ENCODE measurements around the gene KLHL12.

Gene KLHL12

DNA sequence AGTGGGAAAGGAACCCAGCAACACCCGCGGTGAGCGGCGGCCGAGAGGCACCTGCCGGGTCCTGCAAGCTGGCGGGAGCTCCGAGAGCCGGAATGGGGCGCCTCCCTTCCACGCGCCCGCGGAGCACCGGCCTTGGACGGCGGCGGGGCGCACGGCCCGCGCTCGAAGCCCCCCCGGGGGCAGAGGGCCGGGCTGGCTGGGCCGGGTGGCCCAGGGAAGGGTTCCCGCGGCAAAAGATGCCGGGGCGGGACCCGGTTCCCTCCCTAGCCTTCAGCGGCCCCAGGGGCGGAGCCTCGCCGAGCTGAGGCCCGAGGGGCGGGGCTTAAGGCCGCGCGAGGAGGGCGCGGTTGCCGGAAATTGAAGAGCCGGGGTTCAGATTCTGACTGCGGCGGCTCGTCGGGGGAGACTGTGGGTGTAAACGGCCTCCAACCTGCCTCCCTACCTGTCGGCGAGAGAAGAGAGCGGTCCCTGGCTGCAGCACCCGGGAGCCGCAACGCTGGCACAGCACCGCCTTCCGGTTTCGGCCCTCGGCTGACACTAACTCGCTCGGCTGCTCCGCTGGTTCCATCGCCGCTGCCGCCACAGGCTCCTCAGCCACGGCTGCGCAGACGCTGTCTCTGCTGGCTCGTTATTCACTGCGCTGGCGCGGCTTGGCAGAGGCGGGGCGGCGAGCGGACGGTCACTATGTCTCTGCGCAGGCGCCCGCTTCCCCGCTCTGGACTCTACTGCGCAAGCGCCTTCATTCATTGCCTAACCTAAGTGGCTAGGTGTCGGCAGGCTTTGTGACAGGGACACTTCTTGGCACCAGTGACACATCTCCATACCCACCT is 38.3 kb downstream of the KLHL12 start, which contains the start of gene RABIF:
RABIF (minus strand) TSS at position 619 of the 830 bp plus-strand sequence; CDS start at position 568, 51 bp downstream.
- ChIA-PET POLR2A (interaction anchor here (1.0 to 1.5 kb wide), 8 partner anchors 10 to 137 kb away, joined by 4 to 7 read pairs (median 6); partner anchors contain the start of genes KLHL12, PPFIA4 and TMEM183A), CTCF (no interaction called here)
- DNase-seq (ENCODE audit: extremely low spot score), result peak; percentile 100
- TF ChIP-seq SUZ12 (IDR thresholded peaks at IDR 0.05) (no peak), LEF1 (IDR thresholded peaks at IDR 0.05; ENCODE audit: borderline replicate concordance) (0 out of 2 replicates have a peak, but pooled peaks have one; percentile 36), HDGF (IDR thresholded peaks at IDR 0.05; ENCODE audit: borderline replicate concordance) (peak; percentile 74; the same call in 1 of the 2 replicates), ELF4 (IDR thresholded peaks at IDR 0.05) (peak; percentile 79), FOXM1 (IDR thresholded peaks at IDR 0.05; ENCODE audit: borderline replicate concordance) (peak; percentile 34; the same call in 1 of the 2 replicates), L3MBTL2 (conservative IDR thresholded peaks at IDR 0.05) (no peak)
- TF ChIP-seq, protein P1, sequence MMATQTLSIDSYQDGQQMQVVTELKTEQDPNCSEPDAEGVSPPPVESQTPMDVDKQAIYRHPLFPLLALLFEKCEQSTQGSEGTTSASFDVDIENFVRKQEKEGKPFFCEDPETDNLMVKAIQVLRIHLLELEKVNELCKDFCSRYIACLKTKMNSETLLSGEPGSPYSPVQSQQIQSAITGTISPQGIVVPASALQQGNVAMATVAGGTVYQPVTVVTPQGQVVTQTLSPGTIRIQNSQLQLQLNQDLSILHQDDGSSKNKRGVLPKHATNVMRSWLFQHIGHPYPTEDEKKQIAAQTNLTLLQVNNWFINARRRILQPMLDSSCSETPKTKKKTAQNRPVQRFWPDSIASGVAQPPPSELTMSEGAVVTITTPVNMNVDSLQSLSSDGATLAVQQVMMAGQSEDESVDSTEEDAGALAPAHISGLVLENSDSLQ (IDR thresholded peaks at IDR 0.05), result peak; percentile 45

DNA sequence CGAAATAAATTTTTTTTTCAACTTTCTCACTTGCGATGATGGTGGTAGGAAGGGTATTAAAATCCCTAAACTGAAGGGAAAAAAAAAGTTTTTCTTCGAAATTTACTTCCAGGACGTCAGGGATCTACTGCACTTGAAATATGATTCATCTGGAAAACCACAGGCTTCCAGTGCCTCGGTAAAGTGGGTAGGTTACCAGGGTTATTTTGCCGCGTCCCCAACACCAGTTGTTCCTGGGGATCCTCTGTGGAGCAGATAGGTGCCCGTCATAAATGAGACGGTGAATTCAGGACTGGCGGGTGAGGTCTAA is 38.9 kb downstream of the KLHL12 start:
- CTCF ChIA-PET, result no interaction called here
- TF ChIP-seq ARNT (IDR thresholded peaks at IDR 0.05) (no peak), ELF4 (IDR thresholded peaks at IDR 0.05) (no peak), BHLHE40 (IDR thresholded peaks at IDR 0.05; ENCODE audit: borderline replicate concordance) (no peak), SP1 (IDR thresholded peaks at IDR 0.05) (no peak), L3MBTL2 (conservative IDR thresholded peaks at IDR 0.05) (no peak), SUZ12 (IDR thresholded peaks at IDR 0.05) (no peak), LEF1 (IDR thresholded peaks at IDR 0.05; ENCODE audit: borderline replicate concordance) (no peak), FOXM1 (IDR thresholded peaks at IDR 0.05; ENCODE audit: borderline replicate concordance) (no peak)
- TF ChIP-seq, protein P1 (IDR thresholded peaks at IDR 0.05), result no peak
- POLR2A ChIA-PET, result interaction anchor here (1.0 to 1.5 kb wide), 8 partner anchors 9 to 138 kb away, joined by 4 to 7 read pairs (median 6); partner anchors contain the start of genes KLHL12, PPFIA4 and TMEM183A

DNA sequence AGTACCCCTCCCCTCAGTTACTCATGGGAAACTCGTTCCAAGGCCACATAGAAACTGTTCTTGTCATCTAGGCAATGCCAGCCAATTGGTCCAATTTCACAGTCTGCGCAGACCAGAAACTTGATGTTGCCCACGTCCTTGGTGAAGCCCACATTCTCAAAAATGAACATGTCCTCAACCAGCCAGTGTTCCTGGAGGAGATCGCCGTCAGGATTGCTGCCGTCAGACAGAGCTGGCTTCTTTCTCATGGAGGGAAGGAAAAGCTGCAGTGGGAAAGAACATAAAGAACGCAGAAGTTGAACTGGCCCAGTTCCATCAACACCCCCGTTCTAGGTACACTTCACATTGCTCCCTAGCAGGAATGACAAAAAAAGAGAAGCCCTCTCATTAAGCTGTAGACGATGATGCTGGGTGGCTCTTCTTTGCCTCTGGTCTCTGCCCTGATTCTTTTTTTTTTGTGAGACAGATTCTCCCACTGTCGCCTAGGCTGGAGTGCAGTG is 46.0 kb downstream of the KLHL12 start:
- POLR2A ChIA-PET, result interaction anchor here (0.6 kb wide), 1 partner anchor 58 kb away, joined by 3 read pairs; no protein-coding TSS in a partner anchor
- CTCF ChIA-PET, result no interaction called here

More for the DNA sequence above, 38.9 kb downstream of the KLHL12 start:
- no peak for DNase-seq (ENCODE audit: extremely low spot score)

DNA sequence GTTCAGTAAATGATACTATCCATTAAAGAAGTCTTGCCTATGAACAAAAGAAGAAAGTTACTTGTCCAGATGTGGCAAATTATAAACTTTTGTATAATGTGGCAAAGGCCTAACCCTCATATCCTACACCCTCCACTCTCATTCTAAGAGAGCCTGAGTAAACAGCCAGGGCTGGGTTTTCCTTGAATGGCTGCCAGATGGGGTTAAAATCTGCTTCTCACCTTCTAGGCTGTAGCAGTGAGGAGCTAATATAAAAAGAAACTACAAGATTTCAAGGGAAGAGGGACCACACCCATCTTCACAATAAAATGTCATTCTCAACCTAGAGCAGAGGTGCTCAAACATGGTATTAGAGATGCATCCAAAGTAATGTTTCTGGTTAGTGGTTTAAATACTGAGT is 47.0 kb downstream of the KLHL12 start:
- DNase-seq (ENCODE audit: extremely low spot score), result no peak
- TF ChIP-seq ELF4 (IDR thresholded peaks at IDR 0.05) (no peak), BHLHE40 (IDR thresholded peaks at IDR 0.05; ENCODE audit: borderline replicate concordance) (no peak), LEF1 (IDR thresholded peaks at IDR 0.05; ENCODE audit: borderline replicate concordance) (no peak), ZNF384 (IDR thresholded peaks at IDR 0.05) (no peak), FOXK2 (IDR thresholded peaks at IDR 0.05) (no peak), HDGF (IDR thresholded peaks at IDR 0.05; ENCODE audit: borderline replicate concordance) (no peak)
- TF ChIP-seq, protein P1 (IDR thresholded peaks at IDR 0.05), result no peak
- CTCF ChIA-PET, result no interaction called here
- POLR2A ChIA-PET, result no interaction called here

More for the DNA sequence above, 46.0 kb downstream of the KLHL12 start:
- DNase-seq (ENCODE audit: extremely low spot score), result no peak
- no peak for TF ChIP-seq LEF1 (IDR thresholded peaks at IDR 0.05; ENCODE audit: borderline replicate concordance)
- no peak for TF ChIP-seq HDGF (IDR thresholded peaks at IDR 0.05; ENCODE audit: borderline replicate concordance)
- TF ChIP-seq SP1 (IDR thresholded peaks at IDR 0.05), result no peak
- TF ChIP-seq SUZ12 (IDR thresholded peaks at IDR 0.05), result no peak
- TF ChIP-seq, protein P1 (IDR thresholded peaks at IDR 0.05), result no peak
- TF ChIP-seq FOXK2 (IDR thresholded peaks at IDR 0.05), result no peak
- TF ChIP-seq ZNF384 (IDR thresholded peaks at IDR 0.05), result no peak
- TF ChIP-seq L3MBTL2 (conservative IDR thresholded peaks at IDR 0.05), result no peak
- no peak for TF ChIP-seq CTBP1 (IDR thresholded peaks at IDR 0.05; ENCODE audit: borderline replicate concordance)
- no peak for TF ChIP-seq FOXA1 (IDR thresholded peaks at IDR 0.05)
- TF ChIP-seq NFRKB (IDR thresholded peaks at IDR 0.05), result no peak
- TF ChIP-seq BHLHE40 (IDR thresholded peaks at IDR 0.05; ENCODE audit: borderline replicate concordance), result no peak
- no peak for TF ChIP-seq ELF4 (IDR thresholded peaks at IDR 0.05)
- TF ChIP-seq FOXM1 (IDR thresholded peaks at IDR 0.05; ENCODE audit: borderline replicate concordance), result no peak
- TF ChIP-seq TARDBP (IDR thresholded peaks at IDR 0.05), result no peak
- no peak for TF ChIP-seq ARNT (IDR thresholded peaks at IDR 0.05)

DNA sequence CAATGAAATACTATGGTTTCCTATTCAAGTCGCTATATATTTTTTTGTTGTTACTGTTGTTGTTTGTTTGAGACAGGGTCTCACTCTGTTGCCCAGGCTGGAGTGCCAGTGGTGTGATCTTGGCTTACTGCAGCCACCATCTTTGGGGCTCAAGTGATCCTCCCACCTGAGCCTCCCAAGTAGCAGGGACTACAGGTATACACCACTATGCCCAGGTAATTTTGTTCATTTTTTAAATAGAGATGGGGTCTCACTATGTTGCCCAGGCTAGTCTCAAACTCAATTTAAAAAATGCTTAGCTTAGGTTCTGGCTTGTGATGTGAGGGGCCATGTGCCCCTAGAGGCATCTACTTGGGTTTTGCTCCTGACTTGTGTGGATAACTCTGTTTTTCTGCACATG is 47.9 kb downstream of the KLHL12 start:
- no peak for TF ChIP-seq CTBP1 (IDR thresholded peaks at IDR 0.05; ENCODE audit: borderline replicate concordance)
- no peak for TF ChIP-seq SP1 (IDR thresholded peaks at IDR 0.05)
- POLR2A ChIA-PET, result interaction anchor here (1.3 kb wide), 1 partner anchor 9 kb away, joined by 4 read pairs; the partner anchor contains the start of gene RABIF

More for the DNA sequence above, 47.9 kb downstream of the KLHL12 start:
- CTCF ChIA-PET, result no interaction called here
- no peak for DNase-seq (ENCODE audit: extremely low spot score)
